ENCODE results near the gene FTCDNL1.

DNA sequence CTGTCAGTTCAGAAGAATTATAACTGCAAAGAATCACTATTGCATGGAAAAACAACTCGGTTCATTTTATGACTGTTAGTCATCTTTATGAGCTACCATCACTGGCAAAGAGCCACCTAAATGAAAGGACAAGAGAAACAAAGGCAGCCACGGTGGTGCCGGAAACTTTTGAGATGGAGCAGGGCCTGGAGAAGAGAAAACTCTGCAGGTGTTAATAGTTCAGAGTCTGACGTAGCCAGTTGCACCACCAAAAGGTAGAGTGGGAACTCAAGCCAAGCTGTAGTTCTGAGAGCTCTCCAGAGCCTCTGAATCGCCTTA lies 110.9 kb downstream of the FTCDNL1 start:
- TF ChIP-seq, protein P1, sequence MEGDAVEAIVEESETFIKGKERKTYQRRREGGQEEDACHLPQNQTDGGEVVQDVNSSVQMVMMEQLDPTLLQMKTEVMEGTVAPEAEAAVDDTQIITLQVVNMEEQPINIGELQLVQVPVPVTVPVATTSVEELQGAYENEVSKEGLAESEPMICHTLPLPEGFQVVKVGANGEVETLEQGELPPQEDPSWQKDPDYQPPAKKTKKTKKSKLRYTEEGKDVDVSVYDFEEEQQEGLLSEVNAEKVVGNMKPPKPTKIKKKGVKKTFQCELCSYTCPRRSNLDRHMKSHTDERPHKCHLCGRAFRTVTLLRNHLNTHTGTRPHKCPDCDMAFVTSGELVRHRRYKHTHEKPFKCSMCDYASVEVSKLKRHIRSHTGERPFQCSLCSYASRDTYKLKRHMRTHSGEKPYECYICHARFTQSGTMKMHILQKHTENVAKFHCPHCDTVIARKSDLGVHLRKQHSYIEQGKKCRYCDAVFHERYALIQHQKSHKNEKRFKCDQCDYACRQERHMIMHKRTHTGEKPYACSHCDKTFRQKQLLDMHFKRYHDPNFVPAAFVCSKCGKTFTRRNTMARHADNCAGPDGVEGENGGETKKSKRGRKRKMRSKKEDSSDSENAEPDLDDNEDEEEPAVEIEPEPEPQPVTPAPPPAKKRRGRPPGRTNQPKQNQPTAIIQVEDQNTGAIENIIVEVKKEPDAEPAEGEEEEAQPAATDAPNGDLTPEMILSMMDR (IDR thresholded peaks at IDR 0.05): no peak
- TF ChIP-seq POLR2A (IDR thresholded peaks at IDR 0.05): no peak
- no peak for TF ChIP-seq POLR2AphosphoS5 (IDR thresholded peaks at IDR 0.05)
- TF ChIP-seq EP300 (IDR thresholded peaks at IDR 0.05): no peak
